ENCODE results near the gene CYB561A3. TPM values are rescaled to one million over a fixed set of nuclear protein-coding genes. Genes with fewer than 3 reads are reported as not detected.

The CYB561A3 gene
- total RNA-seq, 4 donors from 2014 or later, result 75.9 to 112 (median 87.4) TPM

GRCh38 chr11:61362542-61362875 is 827 bp upstream of the CYB561A3 start:
- Histone ChIP-seq H3K36me3 (peaks cover 0 to 38% (median 4%) of the 10 kb centered on the region in 3 donors), H3K4me3 (peak overlapping the region; percentile 55 to 73 (median 59)), H3K9me3 (no peaks in the 10 kb centered on the region), H3K27me3 (no peaks in the 10 kb centered on the region), H3K27ac (peak overlapping the region; percentile 92 to 98 (median 94)), H3K4me1 (peaks cover 0 to 32% (median 2%) of the 10 kb centered on the region in 4 donors)
- no peak for DNase-seq
- TF ChIP-seq CTCF (IDR thresholded peaks at IDR 0.05) (no peak), POLR2A (IDR thresholded peaks at IDR 0.05) (no peak)

- Histone ChIP-seq H3K27me3 (no peaks in the 10 kb centered on the region), H3K9me3 (no peaks in the 10 kb centered on the region), H3K36me3 (peaks cover 0 to 29% (median 0%) of the 10 kb centered on the region in 3 donors), H3K4me1 (peaks cover 3 to 32% (median 7%) of the 10 kb centered on the region in 4 donors), H3K27ac (peak overlapping the region; percentile 92 to 98 (median 94)), H3K4me3 (peak overlapping the region; percentile 55 to 73 (median 59))
- no peak for DNase-seq
- no peak for TF ChIP-seq POLR2A (IDR thresholded peaks at IDR 0.05)
Observed at GRCh38 chr11:61361237-61361740, 393 bp downstream of the CYB561A3 start.

GRCh38 chr11:61359516-61359915 is 2.2 kb downstream of the CYB561A3 start:
- Histone ChIP-seq H3K36me3 (peaks cover 0 to 14% (median 0%) of the 10 kb centered on the region in 3 donors), H3K4me1 (peaks cover 4 to 27% (median 15%) of the 10 kb centered on the region in 4 donors), H3K27ac (peak overlapping the region; percentile 60 to 94 (median 80)), H3K4me3 (peak overlapping the region in 1 of 4 donors; percentile 55), H3K27me3 (no peaks in the 10 kb centered on the region), H3K9me3 (no peaks in the 10 kb centered on the region)
- no peak for DNase-seq
- TF ChIP-seq POLR2A (IDR thresholded peaks at IDR 0.05) (no peak), CTCF (IDR thresholded peaks at IDR 0.05) (no peak)

- peaks cover 4 to 36% (median 22%) of the 10 kb centered on the region in 4 donors for H3K4me1 ChIP-seq
- peaks cover 0 to 11% (median 0%) of the 10 kb centered on the region in 3 donors for H3K36me3 ChIP-seq
- peak overlapping the region in 2 of 4 donors; percentile 92 to 94 for H3K27ac ChIP-seq
- TF ChIP-seq POLR2A (IDR thresholded peaks at IDR 0.05) (no peak), CTCF (IDR thresholded peaks at IDR 0.05) (no peak)
- H3K4me3 ChIP-seq, result no peak overlapping the region
- H3K27me3 ChIP-seq, result no peaks in the 10 kb centered on the region
- H3K9me3 ChIP-seq, result no peaks in the 10 kb centered on the region
- DNase-seq, result no peak
Observed at GRCh38 chr11:61358566-61358965, 3.1 kb downstream of the CYB561A3 start.

- Histone ChIP-seq H3K27ac (peak overlapping the region in 3 of 4 donors; percentile 30 to 94 (median 52)), H3K9me3 (no peaks in the 10 kb centered on the region)
- TF ChIP-seq CTCF (IDR thresholded peaks at IDR 0.05), result no peak
- TF ChIP-seq POLR2A (IDR thresholded peaks at IDR 0.05), result no peak
Observed at GRCh38 chr11:61357894-61358239, 3.8 kb downstream of the CYB561A3 start.

GRCh38 chr11:61357233-61357893 is 4.3 kb downstream of the CYB561A3 start:
- H3K4me1 ChIP-seq, result peaks cover 4 to 40% (median 20%) of the 10 kb centered on the region in 4 donors
- no peaks in the 10 kb centered on the region for H3K9me3 ChIP-seq
- no peaks in the 10 kb centered on the region for H3K27me3 ChIP-seq
- peak overlapping the region in 3 of 4 donors; percentile 30 to 94 (median 61) for H3K27ac ChIP-seq
- peak overlapping the region in 1 of 4 donors; percentile 2 for H3K4me3 ChIP-seq
- peak in 2 of 3 donors; percentile 73 to 81 for DNase-seq
- H3K36me3 ChIP-seq, result peaks cover 0 to 23% (median 0%) of the 10 kb centered on the region in 3 donors
- TF ChIP-seq POLR2A (IDR thresholded peaks at IDR 0.05), result no peak
- no peak for TF ChIP-seq CTCF (IDR thresholded peaks at IDR 0.05)

More at GRCh38 chr11:61357894-61358239, 3.8 kb downstream of the CYB561A3 start:
- Histone ChIP-seq H3K27me3 (no peaks in the 10 kb centered on the region), H3K4me1 (peaks cover 4 to 40% (median 21%) of the 10 kb centered on the region in 4 donors), H3K4me3 (peak overlapping the region in 1 of 4 donors; percentile 2), H3K36me3 (peaks cover 0 to 18% (median 0%) of the 10 kb centered on the region in 3 donors)
- no peak for DNase-seq

Measured in Peyer's patch (tissue), 4 donors.